SK-N-SH (cell line): ENCODE measurements around the gene MAP4K4. TPM values are rescaled to one million over a fixed set of nuclear protein-coding genes. Genes with fewer than 3 reads are reported as not detected.

Experiments
- CTCF ChIA-PET: fragments of 300-600, 350-600 bp; formaldehyde crosslinking; extraction: SDS; loops from one replicate; lab custom pipeline; 2021; lab: Yijun Ruan, JAX
- POLR2A ChIA-PET: fragments of 350-600 bp; sonication (Branson Sonifier 250); formaldehyde crosslinking; extraction: SDS; loops from one replicate; lab custom pipeline; 2020; ENCODE audit warnings: antibody characterized with exemption, inconsistent platforms; lab: Yijun Ruan, JAX
- DNase-seq: peaks from one replicate; pipeline ENCODE4 v3.0.0; 2012
- H2AFZ ChIP-seq: fragments of 200-600 bp; sonication (generic); 2 replicates; pipeline ENCODE4 v1.8.1; 2016; ENCODE audit warnings: antibody characterized with exemption, mild to moderate bottlenecking, low read depth
- H3F3A ChIP-seq: fragments of 200-600 bp; sonication (generic); replicated peaks from 2 replicates; pipeline ENCODE3; 2016; ENCODE audit warnings: antibody characterized with exemption, mild to moderate bottlenecking; ENCODE audit not compliant: insufficient read depth
- H3K27ac ChIP-seq, 2 experiments: fragments of 200-500 bp in 1 of 2; fragments of 200-600 bp in 1 of 2; sonication (Bioruptor generic) in 1 of 2; sonication (generic), shearing (Covaris generic) in 1 of 2; 2 replicates each; pipeline versions ENCODE4 v1.5.1 to v1.6.1; 2014 to 2016; ENCODE audit warnings: low read depth in 2 of 2, inconsistent platforms in 1 of 2, low read length in 1 of 2, mild to moderate bottlenecking in 1 of 2, mixed read lengths in 1 of 2
- H3K27me3 ChIP-seq: fragments of 200-600 bp; sonication (generic), shearing (Covaris generic); 2 replicates; pipeline ENCODE4 v1.6.1; 2016; ENCODE audit warnings: mixed run types; ENCODE audit not compliant: insufficient read depth
- H3K36me3 ChIP-seq, 2 experiments: fragments of 200-500 bp in 1 of 2; fragments of 200-600 bp in 1 of 2; sonication (Bioruptor generic) in 1 of 2; sonication (generic) in 1 of 2; replicated peaks in 1 of 2; 2 replicates each; pipeline versions ENCODE3 to v1.5.1; 2014 to 2016; ENCODE audit warnings: low read length in 1 of 2, mild to moderate bottlenecking in 1 of 2; ENCODE audit not compliant: insufficient read depth in 2 of 2, control insufficient read depth in 1 of 2
- H3K4me1 ChIP-seq, 2 experiments: fragments of 200-500 bp in 1 of 2; fragments of 200-600 bp in 1 of 2; sonication (Bioruptor generic) in 1 of 2; sonication (generic), shearing (Covaris generic) in 1 of 2; 2 replicates each; pipeline versions ENCODE4 v1.5.1 to v1.6.1; 2014 to 2016; ENCODE audit warnings: low read depth in 1 of 2, low read length in 1 of 2, mixed run types in 1 of 2; ENCODE audit not compliant: insufficient read depth in 2 of 2, control insufficient read depth in 1 of 2
- H3K4me2 ChIP-seq: fragments of 200-600 bp; sonication (generic), shearing (Covaris generic); 2 replicates; pipeline ENCODE4 v1.6.1; 2017; ENCODE audit warnings: mixed run types
- H3K4me3 ChIP-seq, 2 experiments: fragments of 200-500 bp in 1 of 2; fragments of 200-600 bp in 1 of 2; sonication (Bioruptor generic) in 1 of 2; sonication (generic), shearing (Covaris generic) in 1 of 2; 2 replicates each; pipeline versions ENCODE4 v1.5.1 to v1.8.1; 2014 to 2016; ENCODE audit warnings: low read depth in 2 of 2, inconsistent platforms in 1 of 2, low read length in 1 of 2, mild to moderate bottlenecking in 1 of 2, mixed read lengths in 1 of 2, moderate library complexity in 1 of 2
- H3K79me2 ChIP-seq: fragments of 200-600 bp; sonication (generic); 2 replicates; pipeline ENCODE4 v1.8.1; 2017; ENCODE audit warnings: mild to moderate bottlenecking; ENCODE audit not compliant: insufficient read depth
- H3K9ac ChIP-seq: fragments of 200-600 bp; sonication (generic); 2 replicates; pipeline ENCODE4 v1.6.1; 2017; ENCODE audit warnings: mixed run types
- H3K9me2 ChIP-seq: fragments of 200-600 bp; sonication (generic); 2 replicates; pipeline ENCODE4 v1.6.1; 2017; ENCODE audit warnings: mixed run types
- H3K9me3 ChIP-seq: fragments of 200-600 bp; sonication (generic); 2 replicates; pipeline ENCODE4 v1.6.1; 2017; ENCODE audit warnings: mixed run types, mild to moderate bottlenecking, moderate library complexity
- H4K20me1 ChIP-seq: fragments of 200-600 bp; sonication (generic); 2 replicates; pipeline ENCODE4 v1.6.1; 2017; ENCODE audit warnings: mild to moderate bottlenecking, mixed run types; ENCODE audit not compliant: insufficient read depth
- CHD2 ChIP-seq: fragments of 150-350 bp; IDR thresholded peaks from 2 replicates; pipeline ENCODE4 v1.6.1; 2018; ENCODE audit warnings: low read length; ENCODE audit not compliant: partially characterized antibody
- CTCF ChIP-seq: fragments of 200-600 bp; sonication (generic); IDR thresholded peaks from 2 replicates; pipeline ENCODE4 v1.6.1; 2017; ENCODE audit warnings: antibody characterized with exemption, mild to moderate bottlenecking, moderate library complexity
- EP300 ChIP-seq, 2 experiments: IDR thresholded peaks; 2 replicates each; pipeline versions ENCODE4 v1.4.0 to v1.6.1; 2012; ENCODE audit warnings: borderline replicate concordance in 1 of 2, low read depth in 1 of 2, low read length in 1 of 2
- EZH2phosphoT487 ChIP-seq: fragments of 200-600 bp; sonication (generic); IDR thresholded peaks from 2 replicates; pipeline ENCODE4 v1.6.1; 2017; ENCODE audit warnings: low read depth, mixed run types, mild to moderate bottlenecking, antibody characterized with exemption, moderate library complexity, borderline replicate concordance
- FOXJ3 ChIP-seq: sonication (generic); formaldehyde crosslinking; IDR thresholded peaks from 2 replicates; pipeline ENCODE4 v1.5.1; 2020; ENCODE audit warnings: mild to moderate bottlenecking, missing genetic modification reagents
- FOXM1 ChIP-seq: IDR thresholded peaks from 2 replicates; pipeline ENCODE4 v1.4.0; 2012; ENCODE audit warnings: low read depth, mild to moderate bottlenecking
- GABPA ChIP-seq: IDR thresholded peaks from 2 replicates; pipeline ENCODE4 v1.4.0; 2012; ENCODE audit warnings: low read depth, mild to moderate bottlenecking
- GATA2 ChIP-seq: sonication (generic); formaldehyde crosslinking; IDR thresholded peaks from 2 replicates; pipeline ENCODE4 v1.5.0; 2020; ENCODE audit warnings: mild to moderate bottlenecking, missing genetic modification reagents
- JUND ChIP-seq: IDR thresholded peaks from 2 replicates; pipeline ENCODE4 v1.4.0; 2012
- MAX ChIP-seq: IDR thresholded peaks from 2 replicates; pipeline ENCODE4 v1.4.0; 2012; ENCODE audit warnings: low read depth
- MXI1 ChIP-seq: IDR thresholded peaks from 2 replicates; pipeline ENCODE4 v1.6.1; 2012; ENCODE audit warnings: mild to moderate bottlenecking, low read depth, low read length, improper control_type of control experiment
- NFIC ChIP-seq: IDR thresholded peaks from 2 replicates; pipeline ENCODE4 v1.4.0; 2012; ENCODE audit warnings: borderline replicate concordance
- PBX3 ChIP-seq: IDR thresholded peaks from 2 replicates; pipeline ENCODE4; 2012
- RFX5 ChIP-seq: IDR thresholded peaks from 2 replicates; pipeline ENCODE4 v1.6.1; 2012; ENCODE audit warnings: mild to moderate bottlenecking, improper control_type of control experiment, low read length
- RXRA ChIP-seq: IDR thresholded peaks from 2 replicates; pipeline ENCODE4 v1.4.0; 2012; ENCODE audit warnings: low read depth, mild to moderate bottlenecking, borderline replicate concordance
- SIN3A ChIP-seq: IDR thresholded peaks from 2 replicates; pipeline ENCODE4 v1.6.1; 2012; ENCODE audit warnings: low read depth, mild to moderate bottlenecking, low read length, moderate library complexity, borderline replicate concordance
- SMC3 ChIP-seq: IDR thresholded peaks from 2 replicates; pipeline ENCODE4 v1.6.1; 2012; ENCODE audit warnings: low read depth, low read length, improper control_type of control experiment
- TCF12 ChIP-seq: IDR thresholded peaks from 2 replicates; pipeline ENCODE4 v1.4.0; 2012
- USF1 ChIP-seq: IDR thresholded peaks from 2 replicates; pipeline ENCODE4 v1.4.0; 2012; ENCODE audit warnings: low read depth, borderline replicate concordance
- USF2 ChIP-seq: fragments of 150-350 bp; IDR thresholded peaks from 2 replicates; pipeline ENCODE4 v1.6.1; 2017; ENCODE audit warnings: antibody characterized with exemption, low read length, low read depth, borderline replicate concordance
- YY1 ChIP-seq: IDR thresholded peaks from 2 replicates; pipeline ENCODE4 v1.4.0; 2012; ENCODE audit warnings: low read depth, mild to moderate bottlenecking
- ZBTB33 ChIP-seq: IDR thresholded peaks from 2 replicates; pipeline ENCODE4 v1.4.0; 2012; ENCODE audit warnings: low read depth, borderline replicate concordance
- WGBS: methylation state at CpG from one replicate; pipeline ENCODE4 v1.1.6; 2017; ENCODE audit warnings: low lambda C conversion rate; 5-methylcytosine and 5-hydroxymethylcytosine counted together
- polyA plus RNA-seq, 3 experiments: library from polyadenylated mRNA; depleted of rRNA; stranded (reverse); fragments of >200 nt; gene quantifications; 2 replicates each; pipeline ENCODE4 v1.2.3, GENCODE V29; 2012

MAP4K4 gene
- polyA plus RNA-seq, 1 of the 3 experiments (the other 2 are of a cell fraction), result 72.9 TPM

- TF ChIP-seq SIN3A, result no peak
- no peak for TF ChIP-seq SMC3
- no peak for TF ChIP-seq GATA2 (CRISPR knock-in tag)
- no peak for TF ChIP-seq ZBTB33
These were observed 162.7 kb downstream of the MAP4K4 start (continued) for GRCh38 chr2:101860157-101860556.

GRCh38 chr2:101860782-101861181 is 163.3 kb downstream of the MAP4K4 start:
- no peaks in the 10 kb centered on the region; a peak in 1 of 4 replicates for H3K4me1 ChIP-seq
- TF ChIP-seq CTCF, result no peak
- no peak for TF ChIP-seq GABPA
- TF ChIP-seq PBX3, result no peak
- TF ChIP-seq EP300 (IDR thresholded peaks at IDR 0.05; ENCODE audit: borderline replicate concordance in 1 of 2, low read depth in 1 of 2, low read length in 1 of 2), result no peak
- no peak for TF ChIP-seq JUND
- TF ChIP-seq SMC3, result no peak
- no peak for TF ChIP-seq USF2
- no peak for TF ChIP-seq FOXJ3
- TF ChIP-seq YY1, result no peak
- no peak for TF ChIP-seq NFIC
- TF ChIP-seq MAX, result no peak
- no peak for TF ChIP-seq RXRA
- TF ChIP-seq TCF12, result no peak
- no peak for TF ChIP-seq EZH2phosphoT487
- no peak for TF ChIP-seq FOXM1
- TF ChIP-seq USF1, result no peak
- TF ChIP-seq RFX5, result no peak
- no peak for TF ChIP-seq CHD2
- no peak for TF ChIP-seq MXI1
- CTCF ChIA-PET, result interaction anchor here (1.0 kb wide), 1 partner anchor 442 kb away, joined by 3 read pairs; no protein-coding TSS in a partner anchor
- WGBS, result 98% methylated on average over 8 of the region's 8 CpGs
- peaks cover 77 to 89% of the 10 kb centered on the region in 2 experiments for H3K36me3 ChIP-seq
- no peaks in the 10 kb centered on the region for H3K9me2 ChIP-seq
- H3K27me3 ChIP-seq, result no peaks in the 10 kb centered on the region
- H2AFZ ChIP-seq, result no peak overlapping the region
- no peak overlapping the region for H3K4me3 ChIP-seq
- DNase-seq, result no peak
- H3K9ac ChIP-seq, result no peak overlapping the region
- H3K79me2 ChIP-seq, result peaks cover 44% of the 10 kb centered on the region; the same call in 1 of the 2 replicates
- H4K20me1 ChIP-seq, result peaks cover 5% of the 10 kb centered on the region; the same call in 1 of the 2 replicates
- H3K9me3 ChIP-seq, result no peaks in the 10 kb centered on the region
- no peak overlapping the region for H3K4me2 ChIP-seq
- POLR2A ChIA-PET, result no interaction called here
- H3F3A ChIP-seq, result no peaks in the 10 kb centered on the region
- H3K27ac ChIP-seq, result no peak overlapping the region
